ENCODE measurements around the gene KY. TPM values are rescaled to one million over a fixed set of nuclear protein-coding genes. Genes with fewer than 3 reads are reported as not detected.

KY gene
- total RNA-seq, 1 donor from 2014 or later: 1.6 TPM

GRCh38 chr3:134620476-134621115 is 30.2 kb downstream of the KY start:
- no peak for DNase-seq (ENCODE audit: low read depth)

GRCh38 chr3:134619884-134620445 is 30.9 kb downstream of the KY start:
- DNase-seq (ENCODE audit: low read depth): no peak

GRCh38 chr3:134619301-134619615 is 31.6 kb downstream of the KY start:
- no peak for DNase-seq (ENCODE audit: low read depth)

GRCh38 chr3:134618478-134619300 is 32.1 kb downstream of the KY start:
- DNase-seq (ENCODE audit: low read depth): no peak

- DNase-seq (ENCODE audit: low read depth): no peak
Measured at GRCh38 chr3:134617608-134618477, 33.0 kb downstream of the KY start.

GRCh38 chr3:134615743-134616142 is 35.1 kb downstream of the KY start:
- no peak for DNase-seq (ENCODE audit: low read depth)

- no peak for DNase-seq (ENCODE audit: low read depth)
Measured at GRCh38 chr3:134614955-134615354, 35.9 kb downstream of the KY start.

GRCh38 chr3:134613006-134613520 is 37.8 kb downstream of the KY start:
- DNase-seq (ENCODE audit: low read depth): no peak

- no peak for DNase-seq (ENCODE audit: low read depth)
Measured at GRCh38 chr3:134611516-134611915, 39.3 kb downstream of the KY start.

- no peak for DNase-seq (ENCODE audit: low read depth)
Measured at GRCh38 chr3:134610432-134611385, 40.1 kb downstream of the KY start.

- DNase-seq (ENCODE audit: low read depth): no peak
Measured at GRCh38 chr3:134609821-134610431, 40.9 kb downstream of the KY start.

- DNase-seq (ENCODE audit: low read depth): no peak
Measured at GRCh38 chr3:134608771-134609435, 41.9 kb downstream of the KY start.

- DNase-seq (ENCODE audit: low read depth): no peak
Measured at GRCh38 chr3:134608023-134608770, 42.6 kb downstream of the KY start.

- DNase-seq (ENCODE audit: low read depth): no peak
Measured at GRCh38 chr3:134607054-134608022, 43.5 kb downstream of the KY start.

- DNase-seq (ENCODE audit: low read depth): no peak
Measured at GRCh38 chr3:134606033-134607025, 44.5 kb downstream of the KY start.

GRCh38 chr3:134605556-134605955 is 45.3 kb downstream of the KY start:
- no peak for DNase-seq (ENCODE audit: low read depth)

All from myocyte (in vitro differentiated cells).